K562 (cell line): Measurements from ENCODE around the gene HHATL.

Experiments
- EGR1 ChIP-seq: fragments of 450-650 bp; conservative IDR thresholded peaks from 2 replicates; pipeline ENCODE4 v1.6.1; 2017; ENCODE audit warnings: mild to moderate bottlenecking
- KHSRP ChIP-seq: fragments of 450-650 bp; IDR thresholded peaks from 2 replicates; pipeline ENCODE4 v1.6.1; 2017
- NFE2 ChIP-seq: IDR thresholded peaks from 2 replicates; pipeline ENCODE4 v1.6.1; 2014; ENCODE audit warnings: antibody characterized with exemption, low read depth
- PKNOX1 ChIP-seq: fragments of 450-650 bp; IDR thresholded peaks from 2 replicates; pipeline ENCODE4 v1.6.1; 2016
- RBM39 ChIP-seq: fragments of 200-400 bp; formaldehyde crosslinking; optimal IDR thresholded peaks from 2 replicates; pipeline ENCODE3; 2018; ENCODE audit warnings: low read depth, low read length
- SRSF3 ChIP-seq: fragments of 200-400 bp; formaldehyde crosslinking; IDR thresholded peaks from 2 replicates; pipeline ENCODE4 v1.6.1; 2016; ENCODE audit warnings: mild to moderate bottlenecking, low read length, moderate library complexity; ENCODE audit not compliant: insufficient read depth
- STAG1 ChIP-seq: sonication (generic); formaldehyde crosslinking; IDR thresholded peaks from 2 replicates; pipeline ENCODE4 v1.5.0; 2020; ENCODE audit warnings: missing genetic modification reagents, borderline replicate concordance
- TARDBP ChIP-seq: fragments of 450-650 bp; IDR thresholded peaks from 2 replicates; pipeline ENCODE4 v1.6.1; 2016
- TF ChIP-seq, protein P1 (sequence below): sonication (generic); formaldehyde crosslinking; IDR thresholded peaks from 2 replicates; pipeline ENCODE4 v1.8.0; 2022; ENCODE audit warnings: mild to moderate bottlenecking, low read depth, missing genetic modification reagents

DNA sequence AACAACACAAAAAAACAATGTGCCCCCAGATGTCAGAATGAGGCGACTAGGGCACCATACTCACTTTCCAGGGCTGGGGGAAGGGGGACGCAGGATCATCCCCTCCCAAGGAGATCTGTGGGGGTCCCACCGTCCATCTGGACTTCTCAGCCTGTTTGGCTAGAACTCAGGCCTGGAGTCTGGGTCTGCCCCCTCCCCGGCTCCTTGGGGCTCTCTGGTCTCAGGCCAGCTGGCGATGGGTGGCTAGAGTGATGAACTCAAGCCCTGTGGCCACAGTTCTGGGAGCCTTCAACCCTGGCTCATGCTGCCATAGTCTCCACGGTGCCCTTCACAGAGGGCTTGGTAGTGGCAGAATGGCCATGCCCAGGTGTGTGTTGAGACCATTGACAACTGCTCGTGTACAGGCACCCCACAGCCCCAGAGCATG, 35.5 kb downstream of the HHATL start:
- TF ChIP-seq RBM39 (no peak), KHSRP (no peak), SRSF3 (no peak), NFE2 (no peak), EGR1 (no peak), PKNOX1 (no peak), TARDBP (no peak), STAG1 (CRISPR knock-in tag) (no peak)
- TF ChIP-seq, protein P1, sequence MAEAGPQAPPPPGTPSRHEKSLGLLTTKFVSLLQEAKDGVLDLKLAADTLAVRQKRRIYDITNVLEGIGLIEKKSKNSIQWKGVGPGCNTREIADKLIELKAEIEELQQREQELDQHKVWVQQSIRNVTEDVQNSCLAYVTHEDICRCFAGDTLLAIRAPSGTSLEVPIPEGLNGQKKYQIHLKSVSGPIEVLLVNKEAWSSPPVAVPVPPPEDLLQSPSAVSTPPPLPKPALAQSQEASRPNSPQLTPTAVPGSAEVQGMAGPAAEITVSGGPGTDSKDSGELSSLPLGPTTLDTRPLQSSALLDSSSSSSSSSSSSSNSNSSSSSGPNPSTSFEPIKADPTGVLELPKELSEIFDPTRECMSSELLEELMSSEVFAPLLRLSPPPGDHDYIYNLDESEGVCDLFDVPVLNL, result no peak
